Heart left ventricle (tissue), 13 donors: ENCODE measurements around the gene PLAGL2.

Experiments
- CTCF ChIP-seq, 12 donors: fragments of 200-600 bp; sonication (generic) in 4 of 12; IDR thresholded peaks; one replicate each; pipeline versions ENCODE4 v1.5.0 to v1.8.0; 2018 to 2022; ENCODE audit warnings: antibody characterized with exemption in 12 of 12, mild to moderate bottlenecking in 5 of 12
- POLR2A ChIP-seq, 2 donors: fragments of 450-650 bp; IDR thresholded peaks; one replicate each; pipeline ENCODE4 v1.6.1; 2017; ENCODE audit warnings: antibody characterized with exemption in 2 of 2, mild to moderate bottlenecking in 2 of 2, moderate library complexity in 2 of 2
- donor health status: ischemic (EF 13 %, LVEDD 7.1; RV severe dilation, severe dysfunction).
- donor health status: DM: no; HTN: yes; CAD: no.
- donor health status: DM: no; HTN: no; CAD: no.
- donor health status: ischemic (EF 25% LVEDD 6.9; RV normal size, moderate dysfunction).
- donor health status: ischemic (EF 25% LVEDD 5.7; RV mildly dilated, moderate dysfunction).
- donor health status: ischemic (EF 35%, LVEDD 5.7; RV mildly dilated, moderate dysfunction).
- donor health status: nonischemic (EF 11% LVEDD 7.7; RV severe dilation, severe dysfunction).
- donor health status: DM: yes; HTN: yes; CAD: no.
- donor health status: PGD.
- donor health status: ischemic (EF 29% LVEDD 5.4; RV normal size, mild dysfunction).
- donor health status: nonischemic (EF 23%, LVEDD 6.1; RV moderate dilation, normal function).

GRCh38 chr20:32227744-32228688 is 20.5 kb upstream of the PLAGL2 start:
- TF ChIP-seq CTCF (IDR thresholded peaks at IDR 0.05) (no peak), POLR2A (IDR thresholded peaks at IDR 0.05) (no peak)
